ENCODE data around the gene RNF31.

GRCh38 chr14:24113379-24113800 is 33.9 kb upstream of the RNF31 start:
- no peak for TF ChIP-seq ZNF274 (IDR thresholded peaks at IDR 0.05; ENCODE audit: low read depth, low read length)
- no peak for TF ChIP-seq YY1 (IDR thresholded peaks at IDR 0.05; ENCODE audit: insufficient read depth, insufficient read length)
- no peak for TF ChIP-seq SUZ12 (IDR thresholded peaks at IDR 0.05; ENCODE audit: extremely low read depth, insufficient read depth, insufficient read length)

Data from NT2/D1 (cell line).